ENCODE data around the gene WDR47.
"Not testable (repeated sequence)": the region's sequence is repeated elsewhere in the genome, so short reads cannot be mapped to it uniquely, and the experiment has no call there.

- not testable (repeated sequence) for TF ChIP-seq POLR2A, POLR2AphosphoS5, SPI1, TAF1 (IDR thresholded peaks at IDR 0.05; ENCODE audit: low read depth, low read length)
These were observed 10.2 kb upstream of the WDR47 start for GRCh38 chr1:109052145-109052544.

Measured in GM12891 (cell line).